ENCODE measurements around the gene PYGB.
"Not testable (repeated sequence)": the region's sequence is repeated elsewhere in the genome, so short reads cannot be mapped to it uniquely, and the experiment has no call there.

PYGB gene

GRCh38 chr20:25249198-25249931 lies 1.5 kb downstream of the PYGB start:
- DNase-seq (ENCODE audit: low read depth), result no peak

GRCh38 chr20:25250508-25250907 lies 2.6 kb downstream of the PYGB start:
- DNase-seq (ENCODE audit: low read depth), result no peak

GRCh38 chr20:25251019-25251418 lies 3.1 kb downstream of the PYGB start:
- no peak for DNase-seq (ENCODE audit: low read depth)

GRCh38 chr20:25251558-25251957 lies 3.7 kb downstream of the PYGB start:
- DNase-seq (ENCODE audit: low read depth), result no peak

GRCh38 chr20:25252230-25252651 lies 4.4 kb downstream of the PYGB start:
- no peak for DNase-seq (ENCODE audit: low read depth)

- DNase-seq (ENCODE audit: low read depth), result no peak
These were observed 5.0 kb downstream of the PYGB start for GRCh38 chr20:25252686-25253421.

- no peak for DNase-seq (ENCODE audit: low read depth)
These were observed 5.9 kb downstream of the PYGB start for GRCh38 chr20:25253606-25254275.

- DNase-seq (ENCODE audit: low read depth), result no peak
These were observed 6.7 kb downstream of the PYGB start for GRCh38 chr20:25254571-25254970.

GRCh38 chr20:25254986-25255680 lies 7.2 kb downstream of the PYGB start:
- DNase-seq (ENCODE audit: low read depth), result no peak

GRCh38 chr20:25256226-25256859 lies 8.5 kb downstream of the PYGB start:
- no peak for DNase-seq (ENCODE audit: low read depth)

GRCh38 chr20:25257130-25257529 lies 9.2 kb downstream of the PYGB start:
- DNase-seq (ENCODE audit: low read depth), result no peak

- DNase-seq (ENCODE audit: low read depth), result no peak
These were observed 10.0 kb downstream of the PYGB start for GRCh38 chr20:25257756-25258475.

- no peak for DNase-seq (ENCODE audit: low read depth)
These were observed 10.6 kb downstream of the PYGB start for GRCh38 chr20:25258476-25258805.

- no peak for DNase-seq (ENCODE audit: low read depth)
These were observed 10.9 kb downstream of the PYGB start for GRCh38 chr20:25258828-25259227.

- no peak for DNase-seq (ENCODE audit: low read depth)
These were observed 11.5 kb downstream of the PYGB start for GRCh38 chr20:25259358-25259757.

- no peak for DNase-seq (ENCODE audit: low read depth)
These were observed 11.9 kb downstream of the PYGB start for GRCh38 chr20:25259788-25260254.

GRCh38 chr20:25260770-25261437 lies 13.0 kb downstream of the PYGB start:
- not testable (repeated sequence) for DNase-seq (ENCODE audit: low read depth)

GRCh38 chr20:25269057-25269832 lies 21.4 kb downstream of the PYGB start:
- no peak for DNase-seq (ENCODE audit: low read depth)

GRCh38 chr20:25269833-25270170 lies 21.9 kb downstream of the PYGB start:
- DNase-seq (ENCODE audit: low read depth), result no peak

GRCh38 chr20:25270829-25271251 lies 23.0 kb downstream of the PYGB start:
- no peak for DNase-seq (ENCODE audit: low read depth)

Measured in T-helper 22 cell (primary cell).